Measurements from ENCODE around the gene POLR1A.

- TF ChIP-seq POLR2A (IDR thresholded peaks at IDR 0.05) (no peak), CTCF (IDR thresholded peaks at IDR 0.05) (no peak)
Measured at GRCh38 chr2:86026744-86027065, 79.0 kb downstream of the POLR1A start.
